Measurements from ENCODE around the gene LSM11.

The LSM11 gene

DNA sequence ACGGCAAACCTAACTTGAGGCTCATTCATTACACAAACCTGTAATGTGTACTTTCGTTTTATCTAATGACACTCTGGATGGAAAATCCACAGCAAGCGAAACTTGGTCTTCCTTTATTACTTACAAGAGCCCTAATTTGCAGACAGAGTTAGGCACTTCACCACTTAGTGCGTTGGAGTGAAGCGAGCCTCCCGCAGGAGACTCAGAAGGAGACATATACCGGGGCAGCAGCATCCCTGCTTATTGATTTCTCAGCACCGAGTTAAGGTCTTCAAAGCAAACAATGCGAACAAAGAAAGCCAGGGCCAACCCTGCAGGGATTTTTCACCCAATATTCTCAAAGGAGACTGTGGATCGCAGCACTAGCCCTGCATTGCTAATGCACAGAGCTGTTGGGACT lies 28.6 kb downstream of the LSM11 start:
- no peak for DNase-seq (ENCODE audit: low read depth in 2 of 2)

GRCh38 chr5:157778121-157778805 lies 34.8 kb downstream of the LSM11 start:
- no peak for DNase-seq (ENCODE audit: low read depth in 2 of 2)

DNA sequence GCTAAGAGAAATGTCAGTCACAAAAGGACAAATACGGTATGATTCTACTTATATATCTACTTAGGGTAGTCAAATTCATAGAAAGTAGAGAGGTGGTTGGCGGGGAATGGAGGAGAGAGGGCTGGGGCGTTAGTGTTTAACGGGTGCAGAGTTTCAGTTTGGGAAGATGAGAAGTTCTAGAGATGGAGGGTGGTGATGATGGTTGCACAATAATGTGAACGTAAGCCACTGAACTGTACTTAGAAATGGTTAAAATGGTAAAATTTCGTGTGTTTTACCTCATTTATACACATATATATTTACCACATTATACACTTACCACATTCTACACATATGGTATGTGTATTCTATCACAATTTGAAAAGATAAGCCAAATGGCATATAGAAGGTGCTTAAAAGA lies 35.7 kb downstream of the LSM11 start:
- DNase-seq (ENCODE audit: low read depth in 2 of 2) = no peak

DNA sequence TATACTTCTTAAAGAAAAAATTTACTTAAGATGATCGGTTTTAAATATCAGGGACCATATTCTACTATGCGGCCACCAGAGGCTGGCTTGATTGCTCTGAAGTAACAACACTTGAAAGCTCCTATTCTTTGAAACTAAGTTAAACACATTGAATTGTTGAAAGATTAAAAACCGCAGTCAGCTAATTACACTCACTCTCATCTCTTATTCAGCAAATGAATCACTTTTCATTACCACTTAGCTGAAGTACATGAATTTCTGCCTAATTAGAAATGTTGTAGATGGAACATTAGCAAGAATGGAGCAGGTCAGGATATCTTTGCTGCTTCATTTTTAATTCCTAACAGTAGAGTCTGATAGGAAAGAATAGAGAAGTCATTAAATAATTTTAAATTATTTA lies 42.3 kb downstream of the LSM11 start:
- DNase-seq (ENCODE audit: low read depth in 2 of 2) = no peak

GRCh38 chr5:157793301-157793700 lies 49.8 kb downstream of the LSM11 start:
- no peak for DNase-seq (ENCODE audit: low read depth in 2 of 2)

- DNase-seq (ENCODE audit: low read depth in 2 of 2) = no peak
Measured at GRCh38 chr5:157799578-157799977, 56.1 kb downstream of the LSM11 start.

DNA sequence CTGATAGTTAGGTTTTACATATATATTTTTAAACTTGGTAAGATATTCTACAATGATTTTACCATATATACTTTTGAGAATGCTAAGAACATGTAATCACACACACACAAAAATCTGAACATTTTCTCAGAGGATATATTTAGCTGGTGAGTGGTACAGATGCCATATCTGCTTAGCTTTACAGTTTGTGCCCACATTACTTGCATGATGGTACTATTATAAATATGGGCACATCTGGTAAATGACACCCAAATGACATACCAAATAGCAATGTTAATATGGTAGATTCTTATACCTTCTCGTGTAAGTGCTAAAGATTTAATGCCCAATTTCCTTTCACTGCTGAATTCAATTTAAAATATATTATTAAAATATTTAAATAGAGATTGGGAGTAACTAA lies 56.6 kb downstream of the LSM11 start:
- no peak for DNase-seq (ENCODE audit: low read depth in 2 of 2)

DNA sequence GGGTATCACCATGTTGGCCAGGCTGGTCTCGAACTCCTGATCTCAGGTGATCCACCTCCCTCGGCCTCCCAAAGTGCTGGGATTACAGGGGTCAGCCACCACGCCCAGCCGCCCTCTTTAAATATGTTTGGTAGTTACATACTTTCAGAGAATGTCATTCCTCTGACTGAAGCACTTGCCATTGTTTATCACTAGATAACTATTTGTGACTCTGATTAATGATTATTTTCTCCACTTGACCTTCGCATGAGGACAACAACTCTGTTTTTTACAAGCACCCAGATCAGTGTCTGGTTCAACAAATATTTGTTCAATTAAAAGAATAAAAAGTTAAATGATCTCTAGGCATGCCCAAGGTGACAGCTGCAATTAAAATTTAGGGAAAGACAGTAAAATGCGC lies 59.2 kb downstream of the LSM11 start:
- no peak for DNase-seq (ENCODE audit: low read depth in 2 of 2)

DNA sequence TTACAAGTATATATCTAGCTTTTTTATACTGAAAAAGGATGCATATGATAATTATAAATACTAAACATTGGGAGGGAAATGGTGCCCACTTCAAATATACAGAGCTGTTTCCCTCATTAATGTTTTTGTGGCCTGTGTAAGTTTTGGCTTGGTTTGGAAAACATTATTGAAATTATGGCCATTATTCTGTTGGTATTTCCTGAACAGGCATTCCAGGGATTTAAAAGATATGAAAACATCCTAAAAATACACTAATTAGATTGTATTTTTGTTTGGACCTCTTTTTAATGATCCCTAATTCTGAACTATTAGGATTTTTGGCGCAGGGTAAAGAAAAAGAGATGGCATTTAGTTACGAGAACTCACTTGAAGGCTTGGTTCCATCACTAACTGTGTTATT lies 64.5 kb downstream of the LSM11 start:
- DNase-seq (ENCODE audit: low read depth in 2 of 2) = no peak
